HEK293 (cell line): ENCODE results near the gene MTF2.

Experiments
- CTCF ChIA-PET: fragments of 350-600 bp; formaldehyde crosslinking; extraction: SDS; loops from one replicate; lab custom pipeline; 2021; ENCODE audit warnings: antibody characterized with exemption; lab: Yijun Ruan, JAX
- POLR2A ChIA-PET: fragments of 300-600 bp; formaldehyde crosslinking; extraction: SDS; loops from one replicate; lab custom pipeline; 2020; ENCODE audit warnings: antibody characterized with exemption, inconsistent platforms; lab: Yijun Ruan, JAX
- H3K27ac ChIP-seq: fragments of 200-500 bp; sonication (Bioruptor generic); 2 replicates; pipeline ENCODE4 v1.5.1; 2014; ENCODE audit warnings: low read depth, low read length, control low read depth, inconsistent platforms; ENCODE audit errors: extremely low read depth
- H3K36me3 ChIP-seq, 2 experiments: fragments of 200-500 bp in 1 of 2; sonication (Bioruptor generic) in 1 of 2; 1 replicate in 1 of 2; 2 replicates in 1 of 2; pipeline ENCODE4 v1.5.1; 2014 to 2017; ENCODE audit warnings: inconsistent platforms in 2 of 2, low read length in 2 of 2; ENCODE audit not compliant: control insufficient read depth in 2 of 2, insufficient read depth in 1 of 2
- H3K4me1 ChIP-seq: fragments of 200-500 bp; sonication (Bioruptor generic); 2 replicates; pipeline ENCODE4 v1.5.1; 2014; ENCODE audit warnings: mild to moderate bottlenecking, low read length, inconsistent platforms; ENCODE audit not compliant: control insufficient read depth, insufficient read depth
- H3K4me3 ChIP-seq: 2 replicates; pipeline ENCODE4 v1.5.1; 2011; ENCODE audit warnings: low read depth, mild to moderate bottlenecking, control low read depth, low read length, moderate library complexity
- H3K9me3 ChIP-seq: fragments of 200-500 bp; sonication (Bioruptor generic); 2 replicates; pipeline ENCODE4 v1.5.1; 2014; ENCODE audit warnings: low read depth, low read length, inconsistent platforms; ENCODE audit not compliant: control insufficient read depth, insufficient read depth
- PRDM10 ChIP-seq: fragments of 450-650 bp; formaldehyde crosslinking; IDR thresholded peaks from 2 replicates; pipeline ENCODE4 v1.5.1; 2016; ENCODE audit warnings: missing biosample characterization, missing genetic modification characterization
- PRDM2 ChIP-seq: fragments of 450-650 bp; formaldehyde crosslinking; IDR thresholded peaks from 2 replicates; pipeline ENCODE4 v1.5.1; 2016; ENCODE audit warnings: missing biosample characterization, missing genetic modification characterization, borderline replicate concordance
- SP2 ChIP-seq: fragments of 450-650 bp; formaldehyde crosslinking; IDR thresholded peaks from 2 replicates; pipeline ENCODE4 v1.5.1; 2016; ENCODE audit warnings: missing biosample characterization, missing genetic modification characterization
- SP3 ChIP-seq: fragments of 450-650 bp; formaldehyde crosslinking; IDR thresholded peaks from 2 replicates; pipeline ENCODE4 v1.5.1; 2016; ENCODE audit warnings: missing biosample characterization, missing genetic modification characterization
- TSHZ1 ChIP-seq: fragments of 450-650 bp; formaldehyde crosslinking; IDR thresholded peaks from 2 replicates; pipeline ENCODE4 v1.5.1; 2016; ENCODE audit warnings: missing biosample characterization, missing genetic modification characterization, borderline replicate concordance
- ZBTB20 ChIP-seq: fragments of 450-650 bp; formaldehyde crosslinking; IDR thresholded peaks from 2 replicates; pipeline ENCODE4 v1.5.1; 2016; ENCODE audit warnings: missing biosample characterization, missing genetic modification characterization
- ZFHX2 ChIP-seq: fragments of 450-650 bp; formaldehyde crosslinking; conservative IDR thresholded peaks from 2 replicates; pipeline ENCODE4 v1.5.1; 2016; ENCODE audit warnings: missing biosample characterization, missing genetic modification characterization
- ZNF133 ChIP-seq: fragments of 450-650 bp; formaldehyde crosslinking; IDR thresholded peaks from 2 replicates; pipeline ENCODE4 v1.5.1; 2016; ENCODE audit warnings: missing biosample characterization, missing genetic modification characterization
- ZNF335 ChIP-seq: fragments of 450-650 bp; formaldehyde crosslinking; conservative IDR thresholded peaks from 2 replicates; pipeline ENCODE4 v1.5.1; 2016; ENCODE audit warnings: missing biosample characterization, missing genetic modification characterization
- ZNF449 ChIP-seq: fragments of 450-650 bp; formaldehyde crosslinking; IDR thresholded peaks from 2 replicates; pipeline ENCODE4 v1.5.1; 2017; ENCODE audit warnings: missing biosample characterization, mild to moderate bottlenecking, missing genetic modification characterization, moderate library complexity
- ZNF585B ChIP-seq: fragments of 450-650 bp; formaldehyde crosslinking; IDR thresholded peaks from 2 replicates; pipeline ENCODE4 v1.5.1; 2016; ENCODE audit warnings: missing biosample characterization, missing genetic modification characterization
- ZNF600 ChIP-seq: fragments of 450-650 bp; formaldehyde crosslinking; IDR thresholded peaks from 2 replicates; pipeline ENCODE4 v1.5.1; 2016; ENCODE audit warnings: missing biosample characterization, missing genetic modification characterization
- ZNF785 ChIP-seq: fragments of 450-650 bp; formaldehyde crosslinking; IDR thresholded peaks from 2 replicates; pipeline ENCODE4 v1.5.1; 2016; ENCODE audit warnings: missing biosample characterization, missing genetic modification characterization

Gene MTF2

GRCh38 chr1:93078638-93078985 is 471 bp upstream of the MTF2 start:
- CTCF ChIA-PET: interaction anchor here (0.6 to 1.1 kb wide), 4 partner anchors 16 to 219 kb away, joined by 3 to 4 read pairs (median 3); no protein-coding TSS in a partner anchor

GRCh38 chr1:93079685-93080141 is 630 bp downstream of the MTF2 start:
- Histone ChIP-seq H3K36me3 (peaks cover 6 to 22% of the 10 kb centered on the region in 2 experiments), H3K4me1 (peaks cover 6% of the 10 kb centered on the region), H3K4me3 (peak overlapping the region; percentile 73), H3K9me3 (no peaks in the 10 kb centered on the region), H3K27ac (peak overlapping the region; percentile 88)
- ChIA-PET CTCF (interaction anchor here (0.6 to 1.3 kb wide), 4 partner anchors 73 to 149 kb away, joined by 3 to 4 read pairs (median 4); no protein-coding TSS in a partner anchor), POLR2A (interaction anchor here (0.6 to 2.6 kb wide), 9 partner anchors 11 to 266 kb away, joined by 3 to 16 read pairs (median 5); partner anchors contain the start of genes DR1 and TMED5)
- TF ChIP-seq TSHZ1 (no peak), ZBTB20 (peak; percentile 61), SP3 (peak; percentile 58; the same call in 1 of the 2 replicates), ZFHX2 (tag by site-specific recombination) (peak; percentile 74), SP2 (tag by site-specific recombination) (peak; percentile 56), ZNF600 (tag by site-specific recombination) (peak; percentile 97), ZNF585B (tag by site-specific recombination) (0 out of 2 replicates have a peak, but pooled peaks have one; percentile 5), PRDM10 (tag by site-specific recombination) (peak; percentile 45), ZNF449 (tag by site-specific recombination) (no peak)

More at GRCh38 chr1:93078638-93078985, 471 bp upstream of the MTF2 start:
- TF ChIP-seq ZNF785 (no peak), ZNF335 (tag by site-specific recombination) (peak; percentile 77), ZNF133 (tag by site-specific recombination) (no peak), PRDM2 (tag by site-specific recombination) (no peak)
- Histone ChIP-seq H3K4me3 (peak overlapping the region; percentile 73), H3K27ac (peak overlapping the region; percentile 88), H3K9me3 (no peaks in the 10 kb centered on the region), H3K4me1 (peaks cover 6% of the 10 kb centered on the region), H3K36me3 (peaks cover 4 to 11% of the 10 kb centered on the region in 2 experiments; a peak in 2 of 3 replicates)
- POLR2A ChIA-PET: interaction anchor here (0.5 to 2.6 kb wide), 17 partner anchors 8 to 1182 kb away, joined by 3 to 16 read pairs (median 4); partner anchors contain the start of genes DR1 and TMED5
